T-helper 2 cell treated with Interferon-gamma antibody and Interleukin-4, amounts not matched to agents 100 ng/mL and 5 ng/mL, for 36 hours (primary cell): ENCODE data around the gene IGSF21. TPM values are rescaled to one million over a fixed set of nuclear protein-coding genes. Genes with fewer than 3 reads are reported as not detected.

ENCODE experiments used
- intact Hi-C: fragments of 100-400 bp; cut with micrococcal nuclease; formaldehyde crosslinking; loops from one replicate; pipeline ENCODE4 v1.15.1; 2023
- total RNA-seq: library from RNA; stranded (reverse); gene quantifications from 2 replicates; pipeline ENCODE4 v1.2.3, GENCODE V29; 2022

Gene IGSF21
- total RNA-seq, 1 donor from 2014 or later = not detected

GRCh38 chr1:18396247-18396980, 288.8 kb downstream of the IGSF21 start:
- intact Hi-C loops = no loop called here

- intact Hi-C loops = no loop called here
Measured at GRCh38 chr1:18397641-18398040, 290.0 kb downstream of the IGSF21 start.

GRCh38 chr1:18398791-18399530, 291.4 kb downstream of the IGSF21 start:
- intact Hi-C loops = no loop called here

- intact Hi-C loops = no loop called here
Measured at GRCh38 chr1:18400347-18401102, 292.9 kb downstream of the IGSF21 start.

- intact Hi-C loops = no loop called here
Measured at GRCh38 chr1:18401921-18402320, 294.3 kb downstream of the IGSF21 start.

GRCh38 chr1:18404460-18404859, 296.9 kb downstream of the IGSF21 start:
- intact Hi-C loops = no loop called here

- intact Hi-C loops = no loop called here
Measured at GRCh38 chr1:18407166-18408045, 299.8 kb downstream of the IGSF21 start.

- intact Hi-C loops = no loop called here
Measured at GRCh38 chr1:18408656-18409370, 301.2 kb downstream of the IGSF21 start.

- intact Hi-C loops = no loop called here
Measured at GRCh38 chr1:18409609-18410237, 302.1 kb downstream of the IGSF21 start.

- intact Hi-C loops = no loop called here
Measured at GRCh38 chr1:18410407-18410806, 302.8 kb downstream of the IGSF21 start.

- intact Hi-C loops = no loop called here
Measured at GRCh38 chr1:18411321-18411720, 303.7 kb downstream of the IGSF21 start.

GRCh38 chr1:18411820-18412641, 304.4 kb downstream of the IGSF21 start:
- intact Hi-C loops = no loop called here

GRCh38 chr1:18412882-18413353, 305.3 kb downstream of the IGSF21 start:
- intact Hi-C loops = no loop called here

- intact Hi-C loops = no loop called here
Measured at GRCh38 chr1:18413541-18414305, 306.1 kb downstream of the IGSF21 start.

GRCh38 chr1:18414321-18414720, 306.7 kb downstream of the IGSF21 start:
- intact Hi-C loops = no loop called here

- intact Hi-C loops = no loop called here
Measured at GRCh38 chr1:18414872-18415447, 307.4 kb downstream of the IGSF21 start.

GRCh38 chr1:18415448-18416027, 307.9 kb downstream of the IGSF21 start:
- intact Hi-C loops = no loop called here
